GM12872 (cell line): ENCODE results near the gene ABCG1.

Source experiments
- TF ChIP-seq, protein P1 (sequence below): IDR thresholded peaks from 3 replicates; pipeline ENCODE4 v1.5.1; 2011; ENCODE audit warnings: low read depth, mild to moderate bottlenecking, low read length, moderate library complexity; ENCODE audit not compliant: insufficient read depth

Gene ABCG1

DNA sequence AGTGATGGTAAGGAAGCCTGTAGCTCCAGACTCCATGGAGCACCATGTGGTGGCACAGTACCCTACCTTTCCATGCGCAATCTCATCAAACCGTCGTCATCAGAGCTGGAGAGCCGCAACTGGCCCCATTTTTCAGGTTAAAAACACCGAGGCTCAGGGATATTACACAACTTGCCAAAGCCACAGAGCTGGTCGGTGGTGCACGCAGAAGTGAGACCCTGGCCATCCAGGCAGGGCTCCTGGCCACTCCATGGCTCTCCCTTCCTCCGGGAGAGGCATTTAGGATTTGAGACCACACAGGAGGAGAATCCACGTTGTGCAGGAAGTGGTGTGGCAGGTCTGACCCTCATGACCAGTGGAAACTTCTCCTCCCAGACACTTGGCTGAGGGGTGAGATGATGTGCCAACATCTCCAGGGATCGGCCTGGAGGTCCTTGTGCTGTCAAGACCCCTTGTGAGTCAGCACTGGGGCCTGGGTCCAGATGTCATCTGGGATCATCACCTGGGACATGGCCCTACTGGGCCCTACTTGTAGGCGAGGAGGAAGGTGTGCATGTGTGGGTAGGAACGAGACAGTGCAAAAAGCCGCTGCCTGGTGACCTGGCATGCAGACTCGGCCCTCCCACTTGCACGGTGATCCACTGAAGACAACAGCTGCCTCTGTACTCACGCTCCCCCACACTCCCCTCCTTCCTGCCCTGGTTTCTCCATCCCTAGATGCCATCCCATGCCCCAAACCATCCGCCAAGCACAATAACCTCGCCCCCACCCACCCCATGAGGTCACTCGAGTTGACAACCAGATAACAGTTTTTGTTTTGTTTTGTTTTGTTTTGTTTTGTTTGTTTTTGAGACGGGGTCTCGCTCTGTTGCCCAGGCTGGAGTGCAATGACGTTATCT is 85.9 kb downstream of the ABCG1 start:
- TF ChIP-seq, protein P1, sequence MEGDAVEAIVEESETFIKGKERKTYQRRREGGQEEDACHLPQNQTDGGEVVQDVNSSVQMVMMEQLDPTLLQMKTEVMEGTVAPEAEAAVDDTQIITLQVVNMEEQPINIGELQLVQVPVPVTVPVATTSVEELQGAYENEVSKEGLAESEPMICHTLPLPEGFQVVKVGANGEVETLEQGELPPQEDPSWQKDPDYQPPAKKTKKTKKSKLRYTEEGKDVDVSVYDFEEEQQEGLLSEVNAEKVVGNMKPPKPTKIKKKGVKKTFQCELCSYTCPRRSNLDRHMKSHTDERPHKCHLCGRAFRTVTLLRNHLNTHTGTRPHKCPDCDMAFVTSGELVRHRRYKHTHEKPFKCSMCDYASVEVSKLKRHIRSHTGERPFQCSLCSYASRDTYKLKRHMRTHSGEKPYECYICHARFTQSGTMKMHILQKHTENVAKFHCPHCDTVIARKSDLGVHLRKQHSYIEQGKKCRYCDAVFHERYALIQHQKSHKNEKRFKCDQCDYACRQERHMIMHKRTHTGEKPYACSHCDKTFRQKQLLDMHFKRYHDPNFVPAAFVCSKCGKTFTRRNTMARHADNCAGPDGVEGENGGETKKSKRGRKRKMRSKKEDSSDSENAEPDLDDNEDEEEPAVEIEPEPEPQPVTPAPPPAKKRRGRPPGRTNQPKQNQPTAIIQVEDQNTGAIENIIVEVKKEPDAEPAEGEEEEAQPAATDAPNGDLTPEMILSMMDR = no peak

DNA sequence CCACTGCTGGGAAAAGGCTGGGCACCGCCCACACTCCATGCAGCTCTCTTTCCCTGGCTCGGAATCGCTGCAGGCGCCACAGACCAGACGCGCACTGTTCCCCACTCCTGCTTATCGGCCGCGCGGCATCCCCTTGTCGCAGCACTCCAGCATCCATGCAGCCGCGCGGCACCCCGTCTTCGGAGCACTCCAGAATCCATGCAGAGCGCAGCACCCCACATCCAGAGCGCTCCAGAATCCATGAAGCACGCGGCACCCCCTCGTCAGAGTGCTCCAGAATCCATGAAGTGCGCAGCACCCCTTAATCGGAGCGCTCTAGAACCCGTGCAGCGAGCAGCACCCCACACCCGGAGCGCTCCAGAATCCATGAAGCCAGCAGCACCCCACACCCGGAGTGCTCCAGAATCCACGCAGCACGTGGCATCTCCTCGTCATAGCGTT is 86.8 kb downstream of the ABCG1 start:
- TF ChIP-seq, protein P1 = no peak

DNA sequence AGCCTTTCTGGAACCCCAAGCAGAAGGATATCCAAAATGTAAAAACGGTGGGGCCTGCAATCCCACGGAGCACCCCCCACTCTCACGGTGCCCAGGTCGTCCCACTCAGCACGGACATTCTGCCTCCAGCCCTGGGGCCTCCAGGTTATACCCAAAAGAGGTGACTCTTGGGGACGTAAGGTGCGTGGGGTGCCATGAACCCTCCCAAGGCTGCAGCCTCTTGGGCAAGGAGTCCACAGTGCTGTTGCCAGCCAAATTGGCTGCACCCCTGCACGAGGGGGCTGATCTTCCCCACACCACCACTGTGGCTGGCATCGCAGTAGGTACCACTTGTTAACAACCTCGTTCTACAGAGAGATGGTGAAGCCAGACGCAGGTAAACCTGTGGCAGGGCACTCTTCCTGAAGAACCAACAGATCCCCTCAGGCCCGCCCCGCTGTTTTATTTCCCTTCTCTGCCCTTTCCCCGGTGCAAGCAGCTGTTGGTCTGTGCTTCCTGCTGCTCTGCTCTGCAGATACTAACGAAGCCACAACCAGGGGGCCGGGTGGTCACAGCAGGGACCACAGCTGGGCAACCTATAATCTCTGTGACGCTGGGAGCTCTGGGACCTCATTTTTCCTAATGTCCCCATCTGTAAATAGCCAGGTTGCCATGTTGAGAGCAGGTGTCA is 87.6 kb downstream of the ABCG1 start:
- TF ChIP-seq, protein P1 = no peak

DNA sequence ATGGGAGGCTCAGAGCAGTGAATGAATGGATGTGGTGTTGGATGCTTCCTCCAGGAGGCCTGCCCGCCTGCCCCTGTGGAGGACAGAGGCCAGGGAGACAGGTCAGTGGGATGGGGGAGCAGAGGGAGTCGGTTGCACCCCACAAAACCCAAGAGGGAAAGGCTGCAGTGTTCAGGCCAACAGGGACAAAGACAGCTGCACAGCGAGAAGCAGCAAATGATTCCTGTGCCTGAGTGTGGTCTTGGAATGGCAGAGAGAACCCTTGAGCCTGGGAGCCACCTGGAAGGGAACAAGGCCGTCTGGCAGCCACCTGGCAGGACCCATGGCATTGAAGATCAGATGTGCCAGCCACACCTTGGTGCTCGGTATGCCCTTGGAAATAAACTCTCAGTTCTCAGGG is 88.2 kb downstream of the ABCG1 start:
- TF ChIP-seq, protein P1 = no peak

DNA sequence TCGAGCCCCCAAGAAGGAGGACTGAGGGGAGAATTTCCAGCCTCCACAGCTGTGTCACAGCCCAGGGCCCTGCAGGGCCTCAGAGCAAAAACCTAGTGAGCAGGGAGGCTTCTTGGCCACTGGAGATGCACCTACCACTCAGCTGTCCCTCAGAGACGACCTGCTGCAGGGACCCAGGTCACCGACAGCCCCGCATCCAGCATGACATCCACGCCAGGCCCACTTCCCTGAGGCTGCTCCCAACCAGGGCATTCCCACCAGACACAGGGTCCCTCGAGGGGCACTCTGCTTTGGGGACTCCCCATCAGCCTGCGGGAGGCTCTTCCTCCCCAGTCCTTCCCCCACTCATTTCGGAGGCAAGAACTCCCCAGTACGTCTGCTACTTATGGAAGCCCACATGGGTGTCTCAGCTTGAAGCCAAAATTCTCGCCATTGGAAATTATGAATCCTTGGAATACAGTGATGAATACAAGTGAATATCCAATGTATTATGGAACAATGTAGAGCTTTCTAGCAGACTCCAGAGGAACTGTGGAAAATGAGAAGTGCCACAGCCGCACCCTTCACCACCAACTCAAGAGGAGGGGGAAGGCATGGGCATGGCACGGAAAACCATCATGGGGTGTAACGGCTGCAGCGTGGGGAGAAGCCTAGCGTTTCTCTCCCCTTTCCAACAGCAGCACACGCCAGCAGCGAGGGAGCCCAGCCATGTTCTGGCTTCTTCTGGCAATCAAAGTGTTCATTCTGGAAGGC is 89.4 kb downstream of the ABCG1 start:
- TF ChIP-seq, protein P1 = no peak

DNA sequence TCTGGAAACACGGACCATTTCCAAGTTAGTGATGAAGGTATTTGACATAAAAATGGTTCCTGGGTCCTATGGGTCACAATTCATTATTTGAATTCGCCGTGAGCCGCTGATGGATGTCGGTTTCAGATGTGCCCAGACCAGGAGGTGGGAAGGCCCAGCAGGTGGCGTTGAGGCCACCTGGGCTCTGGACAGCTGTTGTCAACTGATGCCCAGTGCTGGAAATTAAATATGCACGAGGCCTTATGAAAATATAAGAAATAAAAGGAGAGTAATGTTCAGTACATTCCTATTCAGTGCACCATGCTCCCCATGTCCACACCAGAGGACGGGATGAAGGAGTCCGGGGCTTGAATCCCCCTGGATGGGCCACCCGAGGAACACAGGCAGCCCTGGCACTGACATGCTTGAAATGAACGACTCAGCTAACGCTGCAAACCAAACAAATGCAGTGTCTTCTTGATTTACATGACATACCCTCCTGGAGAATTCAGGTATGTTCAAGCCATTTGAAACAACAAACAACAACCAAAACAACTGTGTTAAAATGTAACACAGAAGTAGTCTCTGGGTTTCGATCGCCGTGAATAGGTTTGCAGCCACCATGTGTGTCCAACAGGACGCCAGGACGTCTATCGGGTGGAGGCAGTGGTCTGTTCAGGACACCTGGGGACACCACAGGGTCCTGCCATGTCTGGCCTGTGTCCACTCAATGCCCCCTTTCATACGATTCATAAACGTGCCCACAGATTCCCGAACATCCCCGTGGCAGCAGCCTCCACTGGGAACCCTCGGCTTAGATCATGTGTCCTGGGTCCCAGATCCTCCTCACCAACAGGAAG is 90.2 kb downstream of the ABCG1 start:
- TF ChIP-seq, protein P1 = 0 out of 3 replicates have a peak, but pooled peaks have one; percentile 13
